MM.1S (cell line): ENCODE measurements around the gene PBX3.

ENCODE experiments used
- DNase-seq: peaks from one replicate; pipeline ENCODE4 v3.0.0-alpha.2; 2015
- H2AFZ ChIP-seq: fragments of 300-600 bp; sonication (generic); 2 replicates; pipeline ENCODE4 v1.6.0; 2016; ENCODE audit warnings: antibody characterized with exemption, low read length
- H3F3A ChIP-seq: fragments of 300-600 bp; sonication (generic); 2 replicates; pipeline ENCODE4 v1.6.1; 2016; ENCODE audit warnings: mild to moderate bottlenecking, antibody characterized with exemption, low read length, moderate library complexity, mixed read lengths; ENCODE audit not compliant: insufficient read depth
- H3K27ac ChIP-seq: fragments of 300-600 bp; sonication (generic); 2 replicates; pipeline ENCODE4 v1.5.1; 2016; ENCODE audit warnings: mild to moderate bottlenecking, low read length
- H3K27me3 ChIP-seq: fragments of 300-600 bp; sonication (generic); replicated peaks from 2 replicates; pipeline ENCODE4 v1.6.0; 2016; ENCODE audit warnings: low read length; ENCODE audit not compliant: insufficient read depth
- H3K36me3 ChIP-seq: fragments of 300-600 bp; sonication (generic); replicated peaks from 2 replicates; pipeline ENCODE4 v1.6.1; 2016; ENCODE audit warnings: mild to moderate bottlenecking, low read length, mixed read lengths; ENCODE audit not compliant: insufficient read depth
- H3K4me1 ChIP-seq: fragments of 300-600 bp; sonication (generic); 2 replicates; pipeline ENCODE4 v1.6.1; 2016; ENCODE audit warnings: low read length, mixed read lengths
- H3K4me2 ChIP-seq: fragments of 300-600 bp; sonication (generic); 2 replicates; pipeline ENCODE4 v1.6.0; 2016; ENCODE audit warnings: low read depth, low read length
- H3K4me3 ChIP-seq: fragments of 300-600 bp; sonication (generic); 2 replicates; pipeline ENCODE4 v1.5.1; 2016; ENCODE audit warnings: low read length, mixed read lengths
- H3K79me2 ChIP-seq: fragments of 300-600 bp; sonication (generic); 2 replicates; pipeline ENCODE4 v1.6.1; 2016; ENCODE audit warnings: mixed run types, low read length, mixed read lengths
- H3K9ac ChIP-seq: fragments of 300-600 bp; sonication (generic); 2 replicates; pipeline ENCODE4 v1.6.1; 2016; ENCODE audit warnings: low read length, mixed read lengths
- H3K9me2 ChIP-seq: fragments of 300-600 bp; sonication (generic); replicated peaks from 2 replicates; pipeline ENCODE4 v1.6.1; 2016; ENCODE audit warnings: mild to moderate bottlenecking, low read length, mixed read lengths; ENCODE audit not compliant: insufficient read depth
- H3K9me3 ChIP-seq: fragments of 300-600 bp; sonication (generic); replicated peaks from 2 replicates; pipeline ENCODE4 v1.6.1; 2016; ENCODE audit warnings: mild to moderate bottlenecking, low read length, mixed read lengths; ENCODE audit not compliant: insufficient read depth
- H4K20me1 ChIP-seq: fragments of 300-600 bp; sonication (generic); 2 replicates; pipeline ENCODE4 v1.6.1; 2016; ENCODE audit warnings: mild to moderate bottlenecking, low read length, moderate library complexity, mixed read lengths; ENCODE audit not compliant: insufficient read depth
- EZH2 ChIP-seq: fragments of 300-600 bp; sonication (generic); optimal IDR thresholded peaks from 2 replicates; pipeline ENCODE3; 2017; ENCODE audit warnings: low read depth, mild to moderate bottlenecking, antibody characterized with exemption, low read length, mixed read lengths
- EZH2phosphoT487 ChIP-seq: fragments of 300-600 bp; sonication (generic); IDR thresholded peaks from 2 replicates; pipeline ENCODE4 v1.6.1; 2018; ENCODE audit warnings: antibody characterized with exemption, low read length
- TF ChIP-seq, protein P1 (sequence below): fragments of 300-600 bp; sonication (generic); IDR thresholded peaks from 2 replicates; pipeline ENCODE4 v1.5.1; 2016; ENCODE audit warnings: antibody characterized with exemption, low read length, mixed read lengths

Gene PBX3

DNA sequence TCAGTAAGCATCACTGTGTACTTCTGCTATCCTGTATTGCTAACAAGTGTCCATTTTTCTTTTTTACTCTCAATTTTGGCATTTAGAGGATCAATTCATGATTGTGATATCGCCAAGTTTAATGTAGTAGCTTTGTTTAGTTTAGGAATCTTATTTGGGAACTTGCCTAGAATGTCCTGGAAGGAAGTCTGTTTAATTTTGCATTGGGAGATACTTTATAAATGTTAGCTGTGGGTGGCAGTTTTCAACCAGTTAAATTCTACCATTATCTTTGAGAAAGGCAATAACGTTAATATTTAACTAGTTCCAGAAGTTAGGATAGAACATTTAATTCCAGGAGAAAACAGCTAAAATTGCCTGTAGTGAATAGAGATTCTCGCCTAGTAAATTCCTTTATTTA, 78.6 kb downstream of the PBX3 start:
- no peaks in the 10 kb centered on the region for H3K27me3 ChIP-seq
- H3K9ac ChIP-seq = no peak overlapping the region
- no peak overlapping the region for H3K4me3 ChIP-seq
- H3K4me2 ChIP-seq = no peak overlapping the region
- H3K36me3 ChIP-seq = no peaks in the 10 kb centered on the region
- H3F3A ChIP-seq = peaks cover 3% of the 10 kb centered on the region
- peaks cover 18% of the 10 kb centered on the region; the same call in 1 of the 2 replicates for H3K4me1 ChIP-seq
- TF ChIP-seq EZH2phosphoT487 = no peak
- TF ChIP-seq, protein P1, sequence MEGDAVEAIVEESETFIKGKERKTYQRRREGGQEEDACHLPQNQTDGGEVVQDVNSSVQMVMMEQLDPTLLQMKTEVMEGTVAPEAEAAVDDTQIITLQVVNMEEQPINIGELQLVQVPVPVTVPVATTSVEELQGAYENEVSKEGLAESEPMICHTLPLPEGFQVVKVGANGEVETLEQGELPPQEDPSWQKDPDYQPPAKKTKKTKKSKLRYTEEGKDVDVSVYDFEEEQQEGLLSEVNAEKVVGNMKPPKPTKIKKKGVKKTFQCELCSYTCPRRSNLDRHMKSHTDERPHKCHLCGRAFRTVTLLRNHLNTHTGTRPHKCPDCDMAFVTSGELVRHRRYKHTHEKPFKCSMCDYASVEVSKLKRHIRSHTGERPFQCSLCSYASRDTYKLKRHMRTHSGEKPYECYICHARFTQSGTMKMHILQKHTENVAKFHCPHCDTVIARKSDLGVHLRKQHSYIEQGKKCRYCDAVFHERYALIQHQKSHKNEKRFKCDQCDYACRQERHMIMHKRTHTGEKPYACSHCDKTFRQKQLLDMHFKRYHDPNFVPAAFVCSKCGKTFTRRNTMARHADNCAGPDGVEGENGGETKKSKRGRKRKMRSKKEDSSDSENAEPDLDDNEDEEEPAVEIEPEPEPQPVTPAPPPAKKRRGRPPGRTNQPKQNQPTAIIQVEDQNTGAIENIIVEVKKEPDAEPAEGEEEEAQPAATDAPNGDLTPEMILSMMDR = no peak
- TF ChIP-seq EZH2 = no peak
- H3K9me2 ChIP-seq = no peaks in the 10 kb centered on the region
- H3K9me3 ChIP-seq = 0 out of 2 replicates have a peak, but pooled peaks cover 6% of the 10 kb centered on the region
- no peaks in the 10 kb centered on the region for H3K79me2 ChIP-seq
- no peak for DNase-seq
- no peaks in the 10 kb centered on the region for H4K20me1 ChIP-seq
- no peak overlapping the region for H2AFZ ChIP-seq
- H3K27ac ChIP-seq = no peak overlapping the region

DNA sequence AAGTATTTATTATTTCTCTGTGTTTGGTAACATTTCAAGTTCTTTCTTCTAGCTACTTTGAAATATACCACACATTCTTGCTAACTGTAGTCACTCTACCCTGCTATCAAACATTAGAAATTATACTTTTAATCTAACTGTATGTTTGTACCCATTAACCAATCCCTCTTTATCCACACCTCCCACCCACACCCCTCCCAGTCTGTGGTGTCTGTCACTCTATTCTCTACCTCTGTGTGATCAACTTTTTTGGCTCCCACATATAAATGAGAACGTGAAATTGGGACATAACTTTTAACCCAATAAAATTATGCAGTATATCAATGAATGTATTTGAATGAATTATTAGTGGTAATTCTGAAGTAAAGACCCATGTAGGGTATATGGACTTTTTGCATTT, 79.7 kb downstream of the PBX3 start:
- Histone ChIP-seq H4K20me1 (no peaks in the 10 kb centered on the region), H3K79me2 (no peaks in the 10 kb centered on the region), H3K27me3 (no peaks in the 10 kb centered on the region), H3K9me2 (no peaks in the 10 kb centered on the region), H2AFZ (no peak overlapping the region), H3F3A (no peaks in the 10 kb centered on the region; the same call in 1 of the 2 replicates), H3K9ac (no peak overlapping the region), H3K4me2 (no peak overlapping the region), H3K4me1 (peaks cover 15% of the 10 kb centered on the region; the same call in 1 of the 2 replicates), H3K36me3 (no peaks in the 10 kb centered on the region), H3K27ac (no peak overlapping the region), H3K4me3 (no peak overlapping the region), H3K9me3 (0 out of 2 replicates have a peak, but pooled peaks cover 6% of the 10 kb centered on the region)
- no peak for DNase-seq
- no peak for TF ChIP-seq EZH2
- TF ChIP-seq, protein P1 = no peak
- TF ChIP-seq EZH2phosphoT487 = no peak

DNA sequence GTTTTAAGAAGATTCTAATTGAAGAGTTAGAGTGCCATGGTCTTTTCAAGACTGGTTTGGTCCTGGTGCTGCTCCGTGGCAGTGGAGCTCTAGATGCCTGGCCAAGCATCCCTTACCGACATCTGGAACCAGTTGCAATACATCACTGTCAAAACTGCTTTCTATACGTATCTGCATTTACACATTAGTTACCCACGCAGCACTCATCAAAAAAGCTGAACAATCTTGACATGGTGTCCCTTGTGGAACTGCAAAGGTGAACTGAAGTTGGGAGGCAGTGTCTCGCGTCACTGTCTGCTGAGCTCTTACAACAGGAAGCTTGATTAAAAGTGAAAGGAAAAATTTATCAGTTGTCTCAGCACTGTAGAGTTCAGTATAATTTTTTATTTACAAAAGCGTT, 82.6 kb downstream of the PBX3 start:
- Histone ChIP-seq H3K9ac (no peak overlapping the region), H3K4me2 (no peak overlapping the region), H3K9me3 (0 out of 2 replicates have a peak, but pooled peaks cover 6% of the 10 kb centered on the region), H4K20me1 (no peaks in the 10 kb centered on the region), H3K4me3 (no peak overlapping the region), H3K79me2 (no peaks in the 10 kb centered on the region), H2AFZ (no peak overlapping the region), H3K36me3 (no peaks in the 10 kb centered on the region), H3K4me1 (no peaks in the 10 kb centered on the region), H3K27ac (no peak overlapping the region), H3K27me3 (no peaks in the 10 kb centered on the region), H3F3A (no peaks in the 10 kb centered on the region; the same call in 1 of the 2 replicates), H3K9me2 (no peaks in the 10 kb centered on the region)
- TF ChIP-seq EZH2phosphoT487 (no peak), EZH2 (no peak)
- TF ChIP-seq, protein P1 = no peak
- DNase-seq = no peak
